Progenitor cell of endocrine pancreas (in vitro differentiated cells): ENCODE data around the gene CA10. TPM values are rescaled to one million over a fixed set of nuclear protein-coding genes. Genes with fewer than 3 reads are reported as not detected.

Source experiments
- DNase-seq: peaks from one replicate; pipeline ENCODE4 v3.0.0; 2021; ENCODE audit warnings: low spot score; ENCODE audit not compliant: unreplicated experiment
- H3K27ac Mint-ChIP-seq: 2 replicates; pipeline ENCODE4 v1.8.0; 2021; ENCODE audit warnings: mild to moderate bottlenecking, moderate library complexity, mixed read lengths
- H3K27me3 Mint-ChIP-seq: 2 replicates; pipeline ENCODE4 v1.8.0; 2021; ENCODE audit warnings: mixed read lengths
- H3K36me3 Mint-ChIP-seq: 2 replicates; pipeline ENCODE4 v1.8.0; 2022; ENCODE audit warnings: mixed read lengths; ENCODE audit not compliant: insufficient read depth
- H3K4me1 Mint-ChIP-seq: 2 replicates; pipeline ENCODE4 v1.8.0; 2021; ENCODE audit warnings: low read depth, mixed read lengths
- H3K4me3 Mint-ChIP-seq: 2 replicates; pipeline ENCODE4 v1.8.0; 2021; ENCODE audit warnings: low read depth, mild to moderate bottlenecking, moderate library complexity, mixed read lengths
- H3K9me3 Mint-ChIP-seq: 2 replicates; pipeline ENCODE4 v1.8.0; 2021; ENCODE audit warnings: low read depth, mixed read lengths
- CTCF ChIP-seq: fragments of 200-600 bp; sonication (generic); IDR thresholded peaks from one replicate; pipeline ENCODE4 v1.5.0; 2021; ENCODE audit warnings: antibody characterized with exemption, mild to moderate bottlenecking; ENCODE audit not compliant: unreplicated experiment
- total RNA-seq: library from RNA; stranded (reverse); gene quantifications from 2 replicates; pipeline ENCODE4 v1.2.1, GENCODE V29; 2021

Gene CA10
- total RNA-seq, 1 donor from 2014 or later, result 0.53 TPM

GRCh38 chr17:51734462-51734861 is 424.1 kb downstream of the CA10 start:
- DNase-seq, result no peak
- Mint-ChIP-seq H3K27me3 (peaks cover 45% of the 10 kb centered on the region), H3K4me1 (peaks cover 5% of the 10 kb centered on the region), H3K4me3 (no peak overlapping the region), H3K36me3 (no peaks in the 10 kb centered on the region), H3K9me3 (no peaks in the 10 kb centered on the region), H3K27ac (no peak overlapping the region)
- TF ChIP-seq CTCF, result peak; percentile 57

GRCh38 chr17:51733166-51733565 is 425.3 kb downstream of the CA10 start:
- H3K4me3 Mint-ChIP-seq, result no peak overlapping the region
- peaks cover 3% of the 10 kb centered on the region for H3K4me1 Mint-ChIP-seq
- H3K27ac Mint-ChIP-seq, result no peak overlapping the region
- no peak for TF ChIP-seq CTCF
- no peaks in the 10 kb centered on the region for H3K9me3 Mint-ChIP-seq
- peaks cover 45% of the 10 kb centered on the region for H3K27me3 Mint-ChIP-seq
- no peak for DNase-seq
- no peaks in the 10 kb centered on the region for H3K36me3 Mint-ChIP-seq

GRCh38 chr17:51731941-51732722 is 426.4 kb downstream of the CA10 start:
- Mint-ChIP-seq H3K36me3 (no peaks in the 10 kb centered on the region), H3K4me1 (peaks cover 3% of the 10 kb centered on the region), H3K4me3 (no peak overlapping the region), H3K9me3 (no peaks in the 10 kb centered on the region), H3K27ac (no peak overlapping the region), H3K27me3 (peaks cover 41% of the 10 kb centered on the region)
- no peak for TF ChIP-seq CTCF
- no peak for DNase-seq

GRCh38 chr17:51730303-51731050 is 428.0 kb downstream of the CA10 start:
- no peaks in the 10 kb centered on the region for H3K36me3 Mint-ChIP-seq
- peaks cover 32% of the 10 kb centered on the region for H3K27me3 Mint-ChIP-seq
- H3K4me3 Mint-ChIP-seq, result no peak overlapping the region
- DNase-seq, result no peak
- H3K27ac Mint-ChIP-seq, result no peak overlapping the region
- peaks cover 3% of the 10 kb centered on the region for H3K4me1 Mint-ChIP-seq
- no peaks in the 10 kb centered on the region for H3K9me3 Mint-ChIP-seq
- TF ChIP-seq CTCF, result no peak

GRCh38 chr17:51725185-51725584 is 433.3 kb downstream of the CA10 start:
- no peak for DNase-seq
- peaks cover 4% of the 10 kb centered on the region for H3K9me3 Mint-ChIP-seq
- no peaks in the 10 kb centered on the region for H3K36me3 Mint-ChIP-seq
- H3K4me3 Mint-ChIP-seq, result no peak overlapping the region
- no peak for TF ChIP-seq CTCF
- peaks cover 9% of the 10 kb centered on the region for H3K27me3 Mint-ChIP-seq
- H3K27ac Mint-ChIP-seq, result no peak overlapping the region
- H3K4me1 Mint-ChIP-seq, result peaks cover 3% of the 10 kb centered on the region
